ENCODE measurements around the gene DGKI.

DGKI gene

GRCh38 chr7:137674048-137674447, 172.7 kb downstream of the DGKI start:
- CTCF ChIA-PET: interaction anchor here (2.2 kb wide), 1 partner anchor 17 kb away, joined by 9 read pairs; no protein-coding TSS in a partner anchor
- Histone ChIP-seq H3K4me1 (ENCODE audit: control insufficient read depth, insufficient read depth, low read length) (no peaks in the 10 kb centered on the region), H3K4me3 (ENCODE audit: low read depth, low read length) (no peak overlapping the region), H3K27ac (ENCODE audit: extremely low read depth, low read depth, low read length) (no peak overlapping the region), H3K36me3 (ENCODE audit: control insufficient read depth in 2 of 2, insufficient read depth in 1 of 2, low read length in 2 of 2) (no peaks in the 10 kb centered on the region), H3K9me3 (ENCODE audit: control insufficient read depth, insufficient read depth, low read depth, low read length) (no peaks in the 10 kb centered on the region)
- no peak for TF ChIP-seq ZNF18 (tag by site-specific recombination; IDR thresholded peaks at IDR 0.05)
- TF ChIP-seq ZNF701 (tag by site-specific recombination; IDR thresholded peaks at IDR 0.05): no peak
- no peak for TF ChIP-seq ZNF513 (tag by site-specific recombination; IDR thresholded peaks at IDR 0.05)
- no peak for TF ChIP-seq KLF8 (tag by site-specific recombination; IDR thresholded peaks at IDR 0.05)
- no peak for TF ChIP-seq ZNF169 (tag by site-specific recombination; IDR thresholded peaks at IDR 0.05)
- TF ChIP-seq PRDM2 (tag by site-specific recombination; IDR thresholded peaks at IDR 0.05; ENCODE audit: borderline replicate concordance): no peak
- POLR2A ChIA-PET: no interaction called here

GRCh38 chr7:137671920-137672319, 174.9 kb downstream of the DGKI start:
- no peaks in the 10 kb centered on the region for H3K4me1 ChIP-seq (ENCODE audit: control insufficient read depth, insufficient read depth, low read length)
- H3K4me3 ChIP-seq (ENCODE audit: low read depth, low read length): no peak overlapping the region
- CTCF ChIA-PET: interaction anchor here (0.8 kb wide), 1 partner anchor 16 kb away, joined by 4 read pairs; no protein-coding TSS in a partner anchor
- no peak overlapping the region for H3K27ac ChIP-seq (ENCODE audit: extremely low read depth, low read depth, low read length)
- no peaks in the 10 kb centered on the region for H3K9me3 ChIP-seq (ENCODE audit: control insufficient read depth, insufficient read depth, low read depth, low read length)
- no peak for TF ChIP-seq ZBTB17 (tag by site-specific recombination; IDR thresholded peaks at IDR 0.05)
- no peak for TF ChIP-seq ZNF394 (tag by site-specific recombination; IDR thresholded peaks at IDR 0.05; ENCODE audit: borderline replicate concordance)
- no peak for TF ChIP-seq ZNF366 (tag by site-specific recombination; conservative IDR thresholded peaks at IDR 0.05)
- TF ChIP-seq ZNF146 (tag by site-specific recombination; IDR thresholded peaks at IDR 0.05): no peak
- TF ChIP-seq GLIS1 (tag by site-specific recombination; IDR thresholded peaks at IDR 0.05): no peak
- no peak for TF ChIP-seq ZNF114 (tag by site-specific recombination; IDR thresholded peaks at IDR 0.05)
- no peaks in the 10 kb centered on the region for H3K36me3 ChIP-seq (ENCODE audit: control insufficient read depth in 2 of 2, insufficient read depth in 1 of 2, low read length in 2 of 2)
- POLR2A ChIA-PET: no interaction called here
